GM15510 (cell line): ENCODE measurements around the gene KCTD21.

ENCODE experiments used
- POLR2A ChIP-seq: IDR thresholded peaks from 3 replicates; pipeline ENCODE4 v1.6.1; 2011; ENCODE audit warnings: borderline replicate concordance; ENCODE audit not compliant: insufficient read length; ENCODE audit errors: extremely low read depth

KCTD21 gene

GRCh38 chr11:78221396-78222315 is 33.2 kb upstream of the KCTD21 start:
- no peak for TF ChIP-seq POLR2A

- TF ChIP-seq POLR2A = no peak
Measured at GRCh38 chr11:78220218-78221157, 32.1 kb upstream of the KCTD21 start.

- no peak for TF ChIP-seq POLR2A
Measured at GRCh38 chr11:78219493-78220217, 31.2 kb upstream of the KCTD21 start.

- no peak for TF ChIP-seq POLR2A
Measured at GRCh38 chr11:78218707-78219492, 30.5 kb upstream of the KCTD21 start.

GRCh38 chr11:78217650-78218541 is 29.5 kb upstream of the KCTD21 start:
- no peak for TF ChIP-seq POLR2A

GRCh38 chr11:78216571-78217287 is 28.3 kb upstream of the KCTD21 start:
- no peak for TF ChIP-seq POLR2A

- TF ChIP-seq POLR2A = no peak
Measured at GRCh38 chr11:78216021-78216420, 27.6 kb upstream of the KCTD21 start.

- TF ChIP-seq POLR2A = no peak
Measured at GRCh38 chr11:78214331-78215194, 26.1 kb upstream of the KCTD21 start.

- no peak for TF ChIP-seq POLR2A
Measured at GRCh38 chr11:78213526-78214330, 25.3 kb upstream of the KCTD21 start.

GRCh38 chr11:78212586-78213371 is 24.4 kb upstream of the KCTD21 start:
- TF ChIP-seq POLR2A = no peak
